Stomach (tissue), 4 donors: Measurements from ENCODE around the gene RTN4R.

Source experiments
- EP300 ChIP-seq: sonication (generic); formaldehyde crosslinking; IDR thresholded peaks from one replicate; pipeline ENCODE4 v1.6.1; 2017; ENCODE audit warnings: antibody characterized with exemption
- POLR2A ChIP-seq, 4 donors: fragments of 450-650 bp; IDR thresholded peaks; one replicate each; pipeline ENCODE4 v1.6.1; 2016; ENCODE audit warnings: antibody characterized with exemption in 4 of 4, control low read depth in 2 of 4, mild to moderate bottlenecking in 1 of 4, moderate library complexity in 1 of 4
- POLR2AphosphoS5 ChIP-seq, 3 donors: sonication (generic); formaldehyde crosslinking; IDR thresholded peaks; one replicate each; pipeline ENCODE4 v1.6.1; 2016; ENCODE audit warnings: antibody characterized with exemption in 3 of 3
- TF ChIP-seq, protein P1 (sequence below), 7 experiments: fragments of 450-650 bp in 4 of 7; fragments of 200-600 bp in 3 of 7; sonication (generic) in 3 of 7; IDR thresholded peaks; one replicate each; pipeline ENCODE4 v1.5.1; 2016 to 2019; ENCODE audit warnings: antibody characterized with exemption in 7 of 7, control low read depth in 2 of 7, mild to moderate bottlenecking in 1 of 7

- TF ChIP-seq, protein P1, sequence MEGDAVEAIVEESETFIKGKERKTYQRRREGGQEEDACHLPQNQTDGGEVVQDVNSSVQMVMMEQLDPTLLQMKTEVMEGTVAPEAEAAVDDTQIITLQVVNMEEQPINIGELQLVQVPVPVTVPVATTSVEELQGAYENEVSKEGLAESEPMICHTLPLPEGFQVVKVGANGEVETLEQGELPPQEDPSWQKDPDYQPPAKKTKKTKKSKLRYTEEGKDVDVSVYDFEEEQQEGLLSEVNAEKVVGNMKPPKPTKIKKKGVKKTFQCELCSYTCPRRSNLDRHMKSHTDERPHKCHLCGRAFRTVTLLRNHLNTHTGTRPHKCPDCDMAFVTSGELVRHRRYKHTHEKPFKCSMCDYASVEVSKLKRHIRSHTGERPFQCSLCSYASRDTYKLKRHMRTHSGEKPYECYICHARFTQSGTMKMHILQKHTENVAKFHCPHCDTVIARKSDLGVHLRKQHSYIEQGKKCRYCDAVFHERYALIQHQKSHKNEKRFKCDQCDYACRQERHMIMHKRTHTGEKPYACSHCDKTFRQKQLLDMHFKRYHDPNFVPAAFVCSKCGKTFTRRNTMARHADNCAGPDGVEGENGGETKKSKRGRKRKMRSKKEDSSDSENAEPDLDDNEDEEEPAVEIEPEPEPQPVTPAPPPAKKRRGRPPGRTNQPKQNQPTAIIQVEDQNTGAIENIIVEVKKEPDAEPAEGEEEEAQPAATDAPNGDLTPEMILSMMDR (IDR thresholded peaks at IDR 0.05): no peak
- no peak for TF ChIP-seq POLR2A (IDR thresholded peaks at IDR 0.05)
- TF ChIP-seq POLR2AphosphoS5 (IDR thresholded peaks at IDR 0.05): no peak
- TF ChIP-seq EP300: no peak
These were observed 10.2 kb downstream of the RTN4R start for GRCh38 chr22:20258021-20258299.
